ENCODE results near the gene AHCYL1. TPM values are rescaled to one million over a fixed set of nuclear protein-coding genes. Genes with fewer than 3 reads are reported as not detected.

AHCYL1 gene
- total and polyA plus RNA-seq, 2 experiments from 2014 or later: 47.6 to 72.6 TPM

DNA sequence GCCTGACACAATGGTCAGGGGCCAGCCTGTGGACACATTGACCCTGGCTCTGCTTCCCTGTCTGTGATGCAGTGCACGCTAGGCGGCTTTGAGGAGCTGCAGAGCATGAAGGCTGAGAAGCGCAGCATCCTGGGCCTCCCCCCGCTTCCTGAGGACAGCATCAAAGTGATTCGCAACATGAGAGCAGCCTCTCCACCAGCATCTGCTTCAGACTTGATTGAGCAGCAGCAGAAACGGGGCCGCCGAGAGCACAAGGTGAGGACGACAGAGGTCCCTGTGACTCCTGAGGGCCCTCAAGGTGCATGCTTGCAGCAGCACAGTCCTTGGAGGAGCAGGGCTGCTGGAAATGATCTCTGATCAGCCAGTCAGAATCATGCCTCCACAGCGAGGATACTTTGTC lies 58.5 kb downstream of the AHCYL1 start:
- DNase-seq: no peak
- Histone ChIP-seq H3K27ac (no peak overlapping the region), H4K20me1 (ENCODE audit: insufficient read depth) (no peaks in the 10 kb centered on the region), H3K4me3 (no peak overlapping the region), H3K9me2 (ENCODE audit: insufficient read depth) (no peaks in the 10 kb centered on the region), H3K79me2 (ENCODE audit: insufficient read depth) (peaks cover 21% of the 10 kb centered on the region), H2AFZ (no peak overlapping the region), H3K27me3 (replicated peaks; ENCODE audit: insufficient read depth) (no peaks in the 10 kb centered on the region), H3F3A (ENCODE audit: insufficient read depth) (peaks cover 6% of the 10 kb centered on the region), H3K9ac (no peak overlapping the region), H3K4me1 (ENCODE audit: insufficient read depth) (no peaks in the 10 kb centered on the region), H3K4me2 (ENCODE audit: unreplicated experiment) (no peak overlapping the region), H3K36me3 (ENCODE audit: low read depth) (peaks cover 84% of the 10 kb centered on the region), H3K9me3 (ENCODE audit: low read depth) (no peaks in the 10 kb centered on the region)
- TF ChIP-seq EZH2 (IDR thresholded peaks at IDR 0.05; ENCODE audit: insufficient read depth, poor library complexity, severe bottlenecking) (no peak), EZH2phosphoT487 (IDR thresholded peaks at IDR 0.05; ENCODE audit: insufficient read depth, low read depth) (no peak)
- WGBS, 2 experiments (ENCODE audit: low coverage in 1 of 2, low lambda C conversion rate in 2 of 2, missing lambda C conversion rate in 2 of 2): 97 to 99% methylated on average over 10 of the region's 10 CpGs
- in situ Hi-C loops (cut with MboI): no loop called here

DNA sequence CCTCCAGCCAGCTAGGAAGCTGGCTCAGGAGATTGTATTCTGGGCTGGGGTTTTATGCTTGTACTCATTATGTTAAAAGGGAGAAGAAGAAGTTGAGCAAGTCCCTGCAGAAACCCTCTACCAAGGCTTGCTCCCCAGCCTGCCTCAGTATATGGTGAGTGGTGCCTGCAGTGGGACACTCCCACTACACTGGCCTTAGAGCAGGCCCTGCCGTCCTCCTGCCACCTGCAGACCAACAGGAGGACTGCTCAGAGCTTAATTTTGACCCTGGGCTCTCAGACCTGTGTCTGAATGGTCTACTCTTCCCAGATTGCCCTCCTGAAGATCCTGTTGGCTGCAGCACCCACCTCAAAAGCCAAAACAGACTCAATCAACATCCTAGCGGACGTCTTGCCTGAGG lies 62.9 kb downstream of the AHCYL1 start:
- no peaks in the 10 kb centered on the region for H4K20me1 ChIP-seq (ENCODE audit: insufficient read depth)
- DNase-seq: no peak
- H3F3A ChIP-seq (ENCODE audit: insufficient read depth): peaks cover 43% of the 10 kb centered on the region
- TF ChIP-seq EZH2phosphoT487 (IDR thresholded peaks at IDR 0.05; ENCODE audit: insufficient read depth, low read depth) (no peak), EZH2 (IDR thresholded peaks at IDR 0.05; ENCODE audit: insufficient read depth, poor library complexity, severe bottlenecking) (no peak)
- in situ Hi-C loops (cut with MboI): no loop called here
- no peak overlapping the region for H2AFZ ChIP-seq
- H3K79me2 ChIP-seq (ENCODE audit: insufficient read depth): no peaks in the 10 kb centered on the region
- H3K4me2 ChIP-seq (ENCODE audit: unreplicated experiment): no peak overlapping the region
- H3K27ac ChIP-seq: no peak overlapping the region
- no peaks in the 10 kb centered on the region for H3K9me2 ChIP-seq (ENCODE audit: insufficient read depth)
- no peaks in the 10 kb centered on the region for H3K9me3 ChIP-seq (ENCODE audit: low read depth)
- H3K27me3 ChIP-seq (replicated peaks; ENCODE audit: insufficient read depth): no peaks in the 10 kb centered on the region
- peaks cover 64% of the 10 kb centered on the region for H3K36me3 ChIP-seq (ENCODE audit: low read depth)
- 69 to 76% methylated on average over 3 of the region's 3 CpGs for WGBS, 2 experiments (ENCODE audit: low coverage in 1 of 2, low lambda C conversion rate in 2 of 2, missing lambda C conversion rate in 2 of 2)
- H3K4me1 ChIP-seq (ENCODE audit: insufficient read depth): peaks cover 28% of the 10 kb centered on the region
- no peak overlapping the region for H3K9ac ChIP-seq
- H3K4me3 ChIP-seq: no peak overlapping the region

DNA sequence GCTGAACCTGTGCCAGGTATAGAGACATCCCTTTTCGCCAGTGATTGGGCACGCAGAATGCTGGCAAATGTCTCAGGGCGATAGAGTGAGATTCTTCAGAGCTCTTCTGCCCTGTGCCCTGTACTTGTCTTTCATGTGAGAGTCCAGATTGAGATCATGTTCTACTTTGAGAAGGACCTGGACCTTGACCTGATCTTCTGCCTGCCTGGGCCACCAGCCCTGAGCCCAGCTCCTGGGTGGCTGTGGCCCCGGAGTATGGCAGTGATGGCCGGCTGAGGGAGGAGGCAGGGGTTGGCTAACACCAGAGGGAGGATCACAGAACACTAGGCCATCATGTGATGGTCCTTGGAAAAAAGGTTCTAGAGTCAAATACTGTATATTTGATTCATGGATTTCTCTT lies 63.7 kb downstream of the AHCYL1 start:
- H3K9ac ChIP-seq: no peak overlapping the region
- no peaks in the 10 kb centered on the region for H4K20me1 ChIP-seq (ENCODE audit: insufficient read depth)
- peaks cover 28% of the 10 kb centered on the region for H3K4me1 ChIP-seq (ENCODE audit: insufficient read depth)
- H3F3A ChIP-seq (ENCODE audit: insufficient read depth): peaks cover 43% of the 10 kb centered on the region
- H3K9me3 ChIP-seq (ENCODE audit: low read depth): no peaks in the 10 kb centered on the region
- TF ChIP-seq EZH2phosphoT487 (IDR thresholded peaks at IDR 0.05; ENCODE audit: insufficient read depth, low read depth) (no peak), EZH2 (IDR thresholded peaks at IDR 0.05; ENCODE audit: insufficient read depth, poor library complexity, severe bottlenecking) (no peak)
- H3K36me3 ChIP-seq (ENCODE audit: low read depth): peaks cover 67% of the 10 kb centered on the region
- H3K4me3 ChIP-seq: no peak overlapping the region
- no peak for DNase-seq
- 90 to 95% methylated on average over 5 of the region's 5 CpGs for WGBS, 2 experiments (ENCODE audit: low coverage in 1 of 2, low lambda C conversion rate in 2 of 2, missing lambda C conversion rate in 2 of 2)
- H3K4me2 ChIP-seq (ENCODE audit: unreplicated experiment): no peak overlapping the region
- no peaks in the 10 kb centered on the region for H3K27me3 ChIP-seq (replicated peaks; ENCODE audit: insufficient read depth)
- no peak overlapping the region for H3K27ac ChIP-seq
- no peaks in the 10 kb centered on the region for H3K9me2 ChIP-seq (ENCODE audit: insufficient read depth)
- H2AFZ ChIP-seq: no peak overlapping the region
- no peaks in the 10 kb centered on the region for H3K79me2 ChIP-seq (ENCODE audit: insufficient read depth)
- in situ Hi-C loops (cut with MboI): no loop called here

DNA sequence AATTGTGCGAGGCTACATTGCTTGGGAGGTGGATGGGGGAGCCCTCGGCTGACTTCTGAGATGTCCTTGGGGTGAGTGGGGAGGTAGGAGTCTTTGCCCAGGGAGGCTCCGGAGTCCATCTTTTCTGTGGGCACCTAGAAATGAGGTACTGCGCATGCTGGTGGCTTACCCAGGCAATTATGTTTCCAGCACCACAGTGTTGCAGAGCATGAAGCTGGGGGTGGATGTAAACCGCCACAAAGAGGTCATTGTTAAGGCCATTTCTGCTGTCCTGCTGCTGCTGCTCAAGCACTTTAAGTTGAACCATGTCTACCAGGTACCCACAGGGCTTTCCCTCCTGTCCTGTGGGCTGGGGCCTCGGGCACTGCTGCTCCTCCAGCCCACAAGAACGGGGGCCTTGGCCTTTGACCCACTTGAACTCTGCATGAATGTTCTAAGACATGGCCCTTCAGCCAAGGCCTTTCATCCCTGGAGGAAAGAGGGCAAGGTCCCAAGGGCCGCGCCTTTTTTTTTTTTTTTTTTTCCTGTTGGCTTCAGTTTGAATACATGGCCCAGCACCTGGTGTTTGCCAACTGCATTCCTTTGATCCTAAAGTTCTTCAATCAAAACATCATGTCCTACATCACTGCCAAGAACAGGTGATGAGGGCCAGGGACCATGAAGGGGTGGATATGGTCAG lies 64.5 kb downstream of the AHCYL1 start:
- in situ Hi-C loops (cut with MboI): no loop called here
- Histone ChIP-seq H3K27me3 (replicated peaks; ENCODE audit: insufficient read depth) (no peaks in the 10 kb centered on the region), H4K20me1 (ENCODE audit: insufficient read depth) (no peaks in the 10 kb centered on the region), H3F3A (ENCODE audit: insufficient read depth) (peaks cover 43% of the 10 kb centered on the region), H3K27ac (no peak overlapping the region), H3K9me3 (ENCODE audit: low read depth) (no peaks in the 10 kb centered on the region), H3K4me2 (ENCODE audit: unreplicated experiment) (no peak overlapping the region), H3K4me3 (no peak overlapping the region), H3K4me1 (ENCODE audit: insufficient read depth) (peaks cover 30% of the 10 kb centered on the region), H3K36me3 (ENCODE audit: low read depth) (peaks cover 66% of the 10 kb centered on the region), H3K9me2 (ENCODE audit: insufficient read depth) (no peaks in the 10 kb centered on the region), H3K79me2 (ENCODE audit: insufficient read depth) (no peaks in the 10 kb centered on the region), H3K9ac (no peak overlapping the region), H2AFZ (no peak overlapping the region)
- 80 to 83% methylated on average over 9 of the region's 9 CpGs for WGBS, 2 experiments (ENCODE audit: low coverage in 1 of 2, low lambda C conversion rate in 2 of 2, missing lambda C conversion rate in 2 of 2)
- TF ChIP-seq EZH2 (IDR thresholded peaks at IDR 0.05; ENCODE audit: insufficient read depth, poor library complexity, severe bottlenecking): no peak
- no peak for TF ChIP-seq EZH2phosphoT487 (IDR thresholded peaks at IDR 0.05; ENCODE audit: insufficient read depth, low read depth)
- no peak for DNase-seq
